ENCODE data around the gene SMARCE1.
A peak's percentile ranks its signal among the peaks of the same experiment; 100 is the strongest.
"Not testable (repeated sequence)": the region's sequence is repeated elsewhere in the genome, so short reads cannot be mapped to it uniquely, and the experiment has no call there.

Gene SMARCE1

GRCh38 chr17:40608061-40608581 lies 39.5 kb downstream of the SMARCE1 start:
- DNase-seq = no peak

- DNase-seq = no peak
Observed at GRCh38 chr17:40607641-40608040, 40.0 kb downstream of the SMARCE1 start.

DNA sequence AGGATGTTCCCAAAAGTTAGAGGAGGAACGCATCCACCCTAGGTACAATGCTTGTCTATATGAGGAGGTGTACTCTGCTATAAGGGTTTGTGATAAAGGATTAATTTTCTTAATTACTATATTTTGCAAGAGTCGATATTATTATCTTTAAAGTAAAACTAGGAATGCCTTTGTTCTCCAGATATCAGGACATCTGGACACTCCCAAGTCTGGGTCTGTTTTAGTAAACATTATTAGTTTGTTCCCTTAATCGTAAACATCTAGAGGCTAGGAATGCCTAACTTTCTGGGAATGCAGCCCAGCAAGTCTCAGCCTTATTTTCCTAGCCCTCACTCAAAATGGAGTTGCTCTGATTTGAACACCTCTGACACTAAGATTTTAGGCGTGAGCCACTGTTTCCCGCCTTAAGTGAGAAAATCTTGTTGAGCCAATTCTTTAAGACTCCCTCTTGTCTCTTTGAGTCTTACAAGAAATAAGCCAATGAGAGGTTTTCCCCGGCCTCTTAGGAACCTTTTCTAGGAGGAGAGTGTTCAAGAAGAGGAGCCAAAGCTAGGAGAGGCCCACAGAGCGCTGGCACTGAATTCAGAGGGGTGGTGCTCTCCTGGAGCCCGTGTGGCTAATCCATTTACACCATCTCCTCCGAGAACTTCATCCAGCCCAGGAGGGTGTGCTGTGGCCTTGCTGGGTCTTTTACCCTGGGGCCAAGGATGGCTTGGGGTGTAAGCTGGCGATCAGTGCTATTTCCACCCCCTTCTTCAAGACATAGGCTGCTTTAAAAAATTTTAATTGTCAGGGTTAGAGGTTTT lies 40.9 kb downstream of the SMARCE1 start:
- no peak for DNase-seq

- no peak for DNase-seq
Observed at GRCh38 chr17:40605306-40605705, 42.3 kb downstream of the SMARCE1 start.

DNA sequence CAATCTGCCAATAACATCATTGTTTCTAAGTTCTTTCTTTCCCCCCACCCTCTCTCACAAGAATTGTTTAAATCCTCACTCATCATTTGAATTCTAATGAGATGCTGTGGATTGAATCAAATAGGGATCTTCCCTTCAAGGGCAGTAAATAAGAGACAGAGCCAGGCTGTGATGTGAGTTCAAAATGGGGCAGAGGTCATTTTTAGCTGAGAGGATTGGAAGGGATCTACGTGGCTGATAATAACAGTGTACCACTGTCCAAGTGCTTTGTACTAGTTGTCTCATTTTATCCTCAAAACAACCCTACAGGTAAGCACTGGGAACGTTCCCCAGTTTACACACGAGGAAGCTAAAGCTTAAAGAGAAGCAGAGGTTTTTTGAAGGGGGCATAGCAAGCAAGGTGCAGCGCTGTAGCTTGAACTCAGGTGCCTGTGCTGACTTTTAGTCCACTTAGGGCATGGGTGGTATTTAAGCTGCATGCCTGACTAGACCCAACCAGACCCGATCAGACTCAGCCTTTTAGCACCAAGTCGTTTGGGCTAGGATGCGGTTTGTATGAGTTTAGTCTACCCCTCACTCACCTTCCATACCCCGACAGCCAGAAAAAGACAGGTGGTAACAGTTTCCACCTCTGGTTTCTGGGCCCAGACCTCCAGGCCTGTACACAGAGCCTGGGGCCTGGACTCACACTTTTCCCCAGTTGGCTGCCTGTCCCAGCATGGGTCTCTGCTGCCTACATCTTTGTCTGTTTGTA lies 43.1 kb downstream of the SMARCE1 start:
- DNase-seq = no peak

GRCh38 chr17:40602445-40603443 lies 44.9 kb downstream of the SMARCE1 start:
- DNase-seq = peak; percentile 46

DNA sequence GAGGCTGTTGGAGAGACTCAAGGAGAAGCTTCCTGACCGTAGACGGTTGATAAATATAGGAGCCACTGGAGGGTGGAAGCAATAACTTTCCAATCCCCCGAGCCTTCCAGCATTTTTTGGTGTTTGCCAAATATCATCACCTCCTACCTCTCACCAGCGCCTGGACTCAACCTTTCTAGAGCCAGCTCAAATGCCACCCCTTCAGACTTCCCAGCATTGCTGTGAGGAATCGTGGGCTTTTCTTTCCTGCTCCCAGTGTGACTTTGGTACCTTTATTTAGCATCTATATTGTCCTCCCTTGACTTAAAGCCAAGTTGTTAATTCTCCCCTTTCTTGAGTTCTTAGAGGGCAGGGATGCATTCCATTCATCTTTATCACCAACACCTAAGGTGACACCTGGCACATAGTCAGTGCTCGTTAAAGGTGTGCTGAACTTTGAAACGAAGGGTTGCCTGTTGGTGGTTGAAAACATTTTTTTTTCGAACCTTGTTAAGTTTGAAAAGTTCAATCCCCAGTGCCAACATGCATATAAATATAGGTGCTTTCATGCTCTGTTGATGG lies 47.1 kb downstream of the SMARCE1 start:
- DNase-seq = no peak

GRCh38 chr17:40599468-40599763 lies 48.2 kb downstream of the SMARCE1 start:
- no peak for DNase-seq

- peak; percentile 68 for DNase-seq
Observed at GRCh38 chr17:40598619-40599467, 48.8 kb downstream of the SMARCE1 start.

GRCh38 chr17:40598301-40598618 lies 49.4 kb downstream of the SMARCE1 start:
- DNase-seq = no peak

- DNase-seq = no peak
Observed at GRCh38 chr17:40597556-40598300, 49.9 kb downstream of the SMARCE1 start.

GRCh38 chr17:40597156-40597555 lies 50.5 kb downstream of the SMARCE1 start:
- DNase-seq = no peak

GRCh38 chr17:40596261-40596919 lies 51.2 kb downstream of the SMARCE1 start:
- DNase-seq = no peak

DNA sequence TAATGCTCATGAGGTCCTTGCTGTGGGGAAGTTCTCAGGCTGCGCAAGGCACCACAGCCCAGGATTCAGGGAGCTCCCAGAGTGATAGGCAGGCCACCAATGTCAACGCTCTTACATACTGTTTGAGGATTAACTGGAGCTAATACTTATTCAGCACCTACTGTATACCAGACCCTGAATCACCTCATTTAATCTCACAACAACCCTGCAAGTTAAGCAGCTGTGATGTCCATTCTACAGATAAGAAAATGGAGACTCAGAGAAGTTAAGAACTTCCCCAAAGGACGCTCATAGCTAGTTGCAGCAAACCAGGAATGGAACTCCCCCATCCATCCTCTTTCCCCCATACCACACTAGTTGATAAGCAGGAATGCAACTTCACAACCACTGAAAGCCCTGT lies 56.9 kb downstream of the SMARCE1 start:
- no peak for DNase-seq

DNA sequence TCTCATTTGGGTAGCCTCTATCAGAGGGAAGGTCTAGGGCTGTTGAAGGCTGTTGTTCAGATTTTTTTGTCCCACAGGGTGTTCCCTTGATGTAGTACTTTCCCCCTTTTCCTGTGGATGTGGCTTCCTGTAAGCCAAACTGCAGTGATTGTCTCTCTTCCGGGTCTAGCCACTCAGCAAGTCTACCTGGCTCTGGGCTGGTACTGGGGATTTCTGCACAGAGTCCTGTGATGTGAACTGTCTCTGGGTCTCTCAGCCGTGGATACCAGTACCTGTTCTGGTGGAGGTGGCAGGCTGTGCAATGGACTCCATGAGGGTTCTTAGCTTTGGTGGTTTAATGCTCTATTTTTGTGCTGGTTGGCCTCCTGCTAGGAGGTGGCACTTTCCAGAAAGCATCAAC lies 59.1 kb downstream of the SMARCE1 start:
- no peak for DNase-seq

DNA sequence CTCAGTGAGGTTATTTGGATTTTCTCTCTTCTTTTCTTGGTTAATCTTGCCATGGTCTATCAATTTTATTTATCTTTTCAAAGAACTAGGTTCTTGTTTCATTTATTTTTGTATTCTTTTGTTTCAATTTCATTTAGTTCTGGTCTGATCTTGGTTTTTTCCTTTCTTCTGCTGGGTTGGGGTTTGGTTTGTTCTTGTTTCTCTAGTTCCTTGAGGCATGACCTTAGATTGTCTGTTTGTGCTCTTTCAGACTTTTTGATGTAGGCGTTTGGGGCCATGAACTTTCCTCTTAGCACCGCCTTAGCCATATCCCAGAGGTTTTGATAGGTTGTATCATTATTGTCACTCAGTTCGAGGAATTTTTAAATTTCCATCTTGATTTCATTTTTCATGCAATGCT lies 61.4 kb downstream of the SMARCE1 start:
- not testable (repeated sequence) for DNase-seq

DNA sequence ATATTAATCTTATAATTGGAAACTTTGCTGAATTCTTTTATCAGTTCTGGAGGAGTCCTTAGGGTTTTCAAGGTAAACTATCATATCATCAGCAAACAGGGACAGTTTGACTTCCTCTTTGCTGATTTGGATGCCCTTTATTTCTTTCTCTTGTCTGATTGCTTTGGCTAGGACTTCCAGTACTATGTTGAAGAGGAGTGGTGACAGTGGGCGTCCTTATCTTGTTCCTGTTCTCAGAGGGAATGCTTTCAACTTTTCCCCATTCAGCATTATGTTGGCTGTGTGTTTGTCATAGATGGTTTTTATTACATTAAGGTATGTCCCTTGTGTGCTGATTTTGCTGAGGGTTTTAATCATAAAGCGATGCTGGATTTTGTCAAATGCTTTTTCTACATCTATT lies 62.7 kb downstream of the SMARCE1 start:
- DNase-seq = not testable (repeated sequence)

DNA sequence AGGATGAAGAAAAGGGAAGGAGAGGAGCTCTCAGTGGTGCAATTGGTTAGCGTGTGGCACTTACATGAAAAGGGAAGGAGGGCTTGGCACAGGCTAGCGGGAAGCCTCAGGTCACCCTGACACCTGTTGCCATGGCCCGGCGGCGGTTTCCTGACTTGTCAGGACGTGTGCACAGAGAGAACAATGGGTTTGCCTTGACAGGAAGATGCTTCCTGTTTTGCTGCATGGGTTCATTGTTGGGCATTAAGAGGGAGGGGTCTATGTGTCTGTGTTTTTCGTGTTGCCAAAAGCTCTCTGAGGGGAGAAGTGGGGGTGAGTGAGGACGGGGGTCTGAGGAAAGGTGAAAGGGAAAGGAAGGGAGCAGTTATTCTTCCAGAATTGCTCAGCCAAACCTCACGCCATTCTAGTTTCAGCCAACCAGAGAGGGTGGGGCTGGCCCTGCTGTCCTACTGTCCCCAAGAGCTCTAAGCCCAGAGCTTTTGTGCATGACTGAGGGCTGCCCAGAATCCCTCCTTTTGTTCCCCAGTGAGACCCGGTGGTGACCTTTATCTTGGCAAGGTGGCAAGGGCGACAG lies 65.2 kb downstream of the SMARCE1 start:
- DNase-seq = peak; percentile 22

- DNase-seq = no peak
Observed at GRCh38 chr17:40580140-40580539, 67.5 kb downstream of the SMARCE1 start.

DNA sequence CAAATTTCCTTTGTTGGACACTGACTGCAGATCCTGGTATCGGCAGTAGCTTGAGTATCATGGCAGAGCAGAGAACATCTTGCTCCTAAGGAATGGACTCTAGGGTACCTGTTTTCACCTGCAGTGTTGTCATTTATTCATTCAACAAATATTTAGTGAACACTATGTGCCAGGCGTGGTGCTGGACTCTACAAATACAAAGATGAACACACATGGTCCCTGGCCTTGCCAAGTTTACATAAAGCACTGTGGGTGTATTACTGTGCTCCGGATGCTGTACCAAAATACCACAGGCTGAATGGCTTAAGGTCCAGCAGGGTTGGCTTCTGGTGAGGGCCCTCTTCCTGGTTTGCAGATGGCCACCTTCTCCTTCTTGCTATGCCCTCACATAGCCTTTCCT lies 68.1 kb downstream of the SMARCE1 start:
- no peak for DNase-seq
